WERI-Rb-1 (cell line): ENCODE results near the gene USHBP1.

ENCODE experiments used
- DNase-seq: peaks from one replicate; pipeline ENCODE4 v3.0.0-alpha.2; 2020
- H3K27ac ChIP-seq: fragments of 250-450 bp; sonication (Bioruptor Pico); 2 replicates; pipeline ENCODE4 v1.5.1; 2020; ENCODE audit warnings: mild to moderate bottlenecking, moderate library complexity
- H3K27me3 ChIP-seq: fragments of 250-450 bp; sonication (Bioruptor Pico); 2 replicates; pipeline ENCODE4 v1.5.1; 2021; ENCODE audit warnings: mild to moderate bottlenecking, low read depth, moderate library complexity; ENCODE audit not compliant: insufficient read depth, severe bottlenecking
- H3K36me3 ChIP-seq: fragments of 250-450 bp; sonication (Bioruptor Pico); 2 replicates; pipeline ENCODE4 v1.5.1; 2020; ENCODE audit warnings: mild to moderate bottlenecking, moderate library complexity
- H3K4me3 ChIP-seq: 2 replicates; pipeline ENCODE4 v1.5.1; 2011; ENCODE audit warnings: low read depth, mild to moderate bottlenecking, control low read depth, low read length
- H3K9me3 ChIP-seq: fragments of 250-450 bp; sonication (Bioruptor Pico); 2 replicates; pipeline ENCODE4 v1.5.1; 2021; ENCODE audit warnings: mild to moderate bottlenecking, moderate library complexity; ENCODE audit not compliant: severe bottlenecking
- CTCF ChIP-seq: IDR thresholded peaks from 2 replicates; pipeline ENCODE4 v1.5.1; 2011; ENCODE audit warnings: low read depth, mild to moderate bottlenecking, control low read depth, inconsistent platforms, low read length

USHBP1 gene

GRCh38 chr19:17243830-17244617 is 20.5 kb downstream of the USHBP1 start:
- no peak for TF ChIP-seq CTCF
- H3K27ac ChIP-seq: peak overlapping the region; percentile 89
- no peaks in the 10 kb centered on the region for H3K27me3 ChIP-seq
- H3K9me3 ChIP-seq: no peaks in the 10 kb centered on the region
- H3K36me3 ChIP-seq: peaks cover 31% of the 10 kb centered on the region
- peak overlapping the region; percentile 72 for H3K4me3 ChIP-seq
- DNase-seq: peak; percentile 46

- Histone ChIP-seq H3K36me3 (peaks cover 39% of the 10 kb centered on the region), H3K4me3 (peak overlapping the region; percentile 72)
Observed at GRCh38 chr19:17243211-17243829, 21.2 kb downstream of the USHBP1 start.

GRCh38 chr19:17242431-17243208 is 21.9 kb downstream of the USHBP1 start:
- Histone ChIP-seq H3K27me3 (no peaks in the 10 kb centered on the region), H3K36me3 (peaks cover 46% of the 10 kb centered on the region), H3K27ac (peak overlapping the region; percentile 89), H3K4me3 (peak overlapping the region; percentile 72), H3K9me3 (no peaks in the 10 kb centered on the region)
- TF ChIP-seq CTCF: no peak
- no peak for DNase-seq

More at GRCh38 chr19:17243211-17243829, 21.2 kb downstream of the USHBP1 start:
- H3K27ac ChIP-seq: peak overlapping the region; percentile 89
- no peak for DNase-seq
- no peaks in the 10 kb centered on the region for H3K9me3 ChIP-seq
- no peaks in the 10 kb centered on the region for H3K27me3 ChIP-seq
- no peak for TF ChIP-seq CTCF

- TF ChIP-seq CTCF: no peak
- no peaks in the 10 kb centered on the region for H3K9me3 ChIP-seq
- no peaks in the 10 kb centered on the region for H3K27me3 ChIP-seq
- peak overlapping the region; percentile 89 for H3K27ac ChIP-seq
- peak overlapping the region; percentile 21 for H3K4me3 ChIP-seq
- no peak for DNase-seq
- peaks cover 57% of the 10 kb centered on the region for H3K36me3 ChIP-seq
Observed at GRCh38 chr19:17240826-17241399, 23.6 kb downstream of the USHBP1 start.

- TF ChIP-seq CTCF: no peak
- peak overlapping the region; percentile 89 for H3K27ac ChIP-seq
- H3K27me3 ChIP-seq: no peaks in the 10 kb centered on the region
- H3K36me3 ChIP-seq: peaks cover 63% of the 10 kb centered on the region
- peak overlapping the region; percentile 21 for H3K4me3 ChIP-seq
- peak; percentile 93 for DNase-seq
- no peaks in the 10 kb centered on the region for H3K9me3 ChIP-seq
Observed at GRCh38 chr19:17240062-17240752, 24.3 kb downstream of the USHBP1 start.
